H1 (cell line): Measurements from ENCODE around the gene SDC4. TPM values are rescaled to one million over a fixed set of nuclear protein-coding genes. Genes with fewer than 3 reads are reported as not detected.

Experiments used
- CTCF ChIA-PET: fragments of 300-600 bp; sonication (Branson Sonifier 250); formaldehyde crosslinking; loops from one replicate; lab custom pipeline; 2021; ENCODE audit not compliant: partially characterized antibody; lab: Charles Lee
- POLR2A ChIA-PET: fragments of 300-600 bp; sonication (Branson Sonifier 250); formaldehyde crosslinking; loops from one replicate; lab custom pipeline; 2021; ENCODE audit warnings: inconsistent platforms; ENCODE audit not compliant: partially characterized antibody; lab: Charles Lee
- DNase-seq, 2 experiments: peaks; one replicate each; pipeline versions ENCODE4 v3.0.0 to v3.0.0-alpha.2; 2010 to 2022; ENCODE audit warnings: low spot score in 2 of 2, low read depth in 1 of 2, mixed read lengths in 1 of 2
- FAIRE-seq: peaks from 2 replicates; lab custom pipeline; 2011; peaks lifted over from hg19 to GRCh38; lab: Jason Lieb, UNC
- H2AFZ ChIP-seq: 2 replicates; pipeline ENCODE4 v1.8.1; 2012; ENCODE audit warnings: low read length, inconsistent platforms
- H2AK5ac ChIP-seq: 2 replicates; pipeline ENCODE4 v1.6.1; 2013; ENCODE audit warnings: low read depth, low read length
- H2BK120ac ChIP-seq: replicated peaks from 2 replicates; pipeline ENCODE3; 2013; ENCODE audit warnings: low read depth, low read length, inconsistent platforms
- H2BK12ac ChIP-seq: 2 replicates; pipeline ENCODE4 v1.6.1; 2013; ENCODE audit warnings: low read depth, low read length
- H2BK15ac ChIP-seq: 2 replicates; pipeline ENCODE4 v1.6.1; 2013; ENCODE audit warnings: low read length
- H2BK20ac ChIP-seq: 2 replicates; pipeline ENCODE4 v1.6.1; 2013; ENCODE audit warnings: low read length
- H2BK5ac ChIP-seq: 2 replicates; pipeline ENCODE4 v1.6.1; 2013; ENCODE audit warnings: low read depth, low read length
- H3K14ac ChIP-seq: 2 replicates; pipeline ENCODE4 v1.6.1; 2013; ENCODE audit warnings: inconsistent platforms; ENCODE audit not compliant: insufficient read length
- H3K18ac ChIP-seq: 2 replicates; pipeline ENCODE4 v1.6.1; 2013; ENCODE audit warnings: low read length; ENCODE audit errors: extremely low read depth
- H3K23ac ChIP-seq: 2 replicates; pipeline ENCODE4 v1.6.1; 2013; ENCODE audit warnings: inconsistent platforms; ENCODE audit not compliant: insufficient read length
- H3K23me2 ChIP-seq: 2 replicates; pipeline ENCODE4 v1.6.1; 2013; ENCODE audit warnings: low read depth, low read length
- H3K27ac ChIP-seq: 2 replicates; pipeline ENCODE4 v1.6.1; 2011; ENCODE audit warnings: low read depth, low read length, inconsistent platforms
- H3K27me3 ChIP-seq, 4 experiments: replicated peaks in 1 of 4; 1 replicate in 1 of 4; 2 replicates in 3 of 4; pipeline versions ENCODE4 v1.6.1 to v1.8.1; 2011 to 2013; ENCODE audit warnings: low read length in 3 of 4, mild to moderate bottlenecking in 3 of 4, inconsistent platforms in 2 of 4, mixed read lengths in 2 of 4, moderate library complexity in 1 of 4; ENCODE audit not compliant: control insufficient read depth in 3 of 4, insufficient read depth in 3 of 4; ENCODE audit errors: extremely low read depth in 1 of 4
- H3K36me3 ChIP-seq, 4 experiments: 2 replicates each; pipeline versions ENCODE4 v1.6.1 to v1.8.1; 2011 to 2013; ENCODE audit warnings: mild to moderate bottlenecking in 4 of 4, low read length in 3 of 4, moderate library complexity in 2 of 4, control low read depth in 1 of 4, inconsistent platforms in 1 of 4; ENCODE audit not compliant: insufficient read depth in 4 of 4, control insufficient read depth in 2 of 4
- H3K4ac ChIP-seq: replicated peaks from 2 replicates; pipeline ENCODE3; 2013; ENCODE audit warnings: low read length, low read depth, mixed read lengths, inconsistent platforms; ENCODE audit not compliant: insufficient read length
- H3K4me1 ChIP-seq, 4 experiments: replicated peaks in 1 of 4; 1 replicate in 1 of 4; 2 replicates in 3 of 4; pipeline versions ENCODE4 v1.6.1 to v1.8.1; 2011 to 2013; ENCODE audit warnings: low read length in 3 of 4, inconsistent platforms in 2 of 4, mixed read lengths in 1 of 4; ENCODE audit not compliant: insufficient read depth in 4 of 4, control insufficient read depth in 3 of 4
- H3K4me2 ChIP-seq, 2 experiments: 2 replicates each; pipeline versions ENCODE4 v1.6.1 to v1.8.1; 2011 to 2013; ENCODE audit warnings: low read depth in 2 of 2, low read length in 2 of 2, control low read depth in 1 of 2, inconsistent platforms in 1 of 2, mild to moderate bottlenecking in 1 of 2; ENCODE audit not compliant: insufficient read depth in 1 of 2
- H3K4me3 ChIP-seq, 4 experiments: fragments of 200-600, 300-600 bp in 1 of 4; sonication (generic), shearing (Covaris generic), sonication (Bioruptor Twin) in 1 of 4; 2 replicates each; pipeline versions ENCODE4 v1.5.1 to v1.8.1; 2011 to 2016; ENCODE audit warnings: low read length in 4 of 4, low read depth in 3 of 4, control low read depth in 2 of 4, inconsistent platforms in 2 of 4, mild to moderate bottlenecking in 2 of 4, mixed read lengths in 1 of 4, moderate library complexity in 1 of 4; ENCODE audit not compliant: insufficient read depth in 2 of 4; ENCODE audit errors: extremely low read depth in 1 of 4
- H3K56ac ChIP-seq: replicated peaks from 2 replicates; pipeline ENCODE3; 2013; ENCODE audit warnings: low read depth, mild to moderate bottlenecking, mixed read lengths, low read length, inconsistent platforms; ENCODE audit not compliant: insufficient read length
- H3K79me1 ChIP-seq: 2 replicates; pipeline ENCODE4 v1.6.1; 2013; ENCODE audit warnings: low read depth, low read length, control low read depth
- H3K79me2 ChIP-seq, 2 experiments: 2 replicates each; pipeline versions ENCODE4 v1.6.1 to v1.8.1; 2012 to 2013; ENCODE audit warnings: low read length in 2 of 2, mild to moderate bottlenecking in 2 of 2, inconsistent platforms in 1 of 2; ENCODE audit not compliant: insufficient read depth in 2 of 2, control insufficient read depth in 1 of 2
- H3K9ac ChIP-seq, 4 experiments: replicated peaks in 1 of 4; 1 replicate in 1 of 4; 2 replicates in 3 of 4; pipeline versions ENCODE4 v1.6.1 to v1.8.1; 2011 to 2013; ENCODE audit warnings: low read depth in 3 of 4, low read length in 3 of 4, control low read depth in 2 of 4, mild to moderate bottlenecking in 2 of 4, moderate library complexity in 2 of 4, inconsistent platforms in 1 of 4; ENCODE audit errors: extremely low read depth in 1 of 4
- H3K9me3 ChIP-seq, 2 experiments: 2 replicates each; pipeline versions ENCODE4 v1.6.1 to v1.8.1; 2012 to 2013; ENCODE audit warnings: mild to moderate bottlenecking in 2 of 2, moderate library complexity in 2 of 2, control low read depth in 1 of 2, inconsistent platforms in 1 of 2, low read depth in 1 of 2, low read length in 1 of 2, mixed read lengths in 1 of 2; ENCODE audit not compliant: insufficient read depth in 2 of 2
- H4K20me1 ChIP-seq, 2 experiments: replicated peaks in 1 of 2; 2 replicates each; pipeline versions ENCODE3 to v1.8.1; 2011 to 2013; ENCODE audit warnings: inconsistent platforms in 2 of 2, low read length in 2 of 2, mild to moderate bottlenecking in 1 of 2; ENCODE audit not compliant: insufficient read depth in 2 of 2, control insufficient read depth in 1 of 2
- H4K5ac ChIP-seq: 2 replicates; pipeline ENCODE4 v1.6.1; 2013; ENCODE audit warnings: low read length, low read depth, mixed read lengths, inconsistent platforms; ENCODE audit not compliant: insufficient read length
- H4K8ac ChIP-seq: 2 replicates; pipeline ENCODE4 v1.8.0; 2013; ENCODE audit warnings: mild to moderate bottlenecking, moderate library complexity, low read length, inconsistent platforms; ENCODE audit not compliant: insufficient read depth; ENCODE audit errors: extremely low read depth
- H4K91ac ChIP-seq: replicated peaks from 2 replicates; pipeline ENCODE3; 2013; ENCODE audit warnings: low read length, mixed read lengths, inconsistent platforms; ENCODE audit not compliant: insufficient read length
- BACH1 ChIP-seq: IDR thresholded peaks from 2 replicates; pipeline ENCODE4 v1.6.1; 2012; ENCODE audit warnings: low read length, improper control_type of control experiment
- CHD1 ChIP-seq: IDR thresholded peaks from 2 replicates; pipeline ENCODE4 v1.6.1; 2012; ENCODE audit warnings: low read depth, low read length, improper control_type of control experiment
- GABPA ChIP-seq: IDR thresholded peaks from 2 replicates; pipeline ENCODE4 v1.6.1; 2011; ENCODE audit warnings: mild to moderate bottlenecking, low read length, moderate library complexity, borderline replicate concordance; ENCODE audit not compliant: insufficient read depth
- GTF2F1 ChIP-seq: IDR thresholded peaks from 2 replicates; pipeline ENCODE4 v1.6.1; 2012; ENCODE audit warnings: low read depth, low read length, improper control_type of control experiment, borderline replicate concordance
- JUN ChIP-seq: IDR thresholded peaks from 2 replicates; pipeline ENCODE4 v1.6.1; 2011; ENCODE audit warnings: low read depth, mild to moderate bottlenecking, improper control_type of control experiment, low read length
- KDM1A ChIP-seq: fragments of 200-600, 300-600 bp; sonication (generic); IDR thresholded peaks from 2 replicates; pipeline ENCODE4 v1.7.1; 2016; ENCODE audit warnings: mild to moderate bottlenecking, low read length, borderline replicate concordance
- MAFK ChIP-seq: IDR thresholded peaks from 2 replicates; pipeline ENCODE4 v1.6.1; 2012; ENCODE audit warnings: low read depth, mild to moderate bottlenecking, improper control_type of control experiment, low read length
- RFX5 ChIP-seq: IDR thresholded peaks from 2 replicates; pipeline ENCODE4 v1.6.1; 2011; ENCODE audit warnings: low read depth, low read length, improper control_type of control experiment, borderline replicate concordance
- RXRA ChIP-seq: IDR thresholded peaks from 2 replicates; pipeline ENCODE4 v1.6.1; 2011; ENCODE audit warnings: low read depth, mild to moderate bottlenecking, low read length, moderate library complexity; ENCODE audit not compliant: insufficient read depth
- SIX5 ChIP-seq: IDR thresholded peaks from 2 replicates; pipeline ENCODE4 v1.6.1; 2011; ENCODE audit warnings: mild to moderate bottlenecking, low read depth, low read length
- SRF ChIP-seq: IDR thresholded peaks from 2 replicates; pipeline ENCODE4 v1.6.1; 2011; ENCODE audit warnings: mild to moderate bottlenecking, low read depth, low read length, moderate library complexity
- ZNF274 ChIP-seq: IDR thresholded peaks from 2 replicates; pipeline ENCODE4 v1.7.0; 2012; ENCODE audit warnings: low read length, borderline replicate concordance; ENCODE audit errors: extremely low read depth
- WGBS, 2 experiments: shearing (Covaris generic) in 1 of 2; methylation state at CpG; one replicate each; pipeline versions ENCODE4 v1.1.6 to v1.1.7; 2013 to 2015; ENCODE audit warnings: low lambda C conversion rate in 2 of 2, mixed read lengths in 2 of 2, inconsistent platforms in 1 of 2, low coverage in 1 of 2, missing lambda C conversion rate in 1 of 2; ENCODE audit not compliant: insufficient replicate concordance in 2 of 2, insufficient coverage in 1 of 2, insufficient read length in 1 of 2; ENCODE audit errors: extremely low coverage in 1 of 2, missing lambda C conversion rate in 1 of 2; 5-methylcytosine and 5-hydroxymethylcytosine counted together
- polyA plus RNA-seq, 7 experiments: library from polyadenylated mRNA; depleted of rRNA in 3 of 7; stranded (reverse) in 5 of 7; unstranded in 2 of 7; fragments of >200 nt in 5 of 7; fragments of 200-250 nt in 2 of 7; gene quantifications; 1 replicate in 5 of 7; 2 replicates in 1 of 7; 4 replicates in 1 of 7; pipeline versions ENCODE4 v1.2.1 to v1.2.3, GENCODE V29; 2011 to 2013; ENCODE audit warnings: missing spikeins in 2 of 7, mixed read lengths in 2 of 7
- total RNA-seq: library from RNA; stranded (reverse); fragmentation: NEBNext Ultra II Directional; extraction: Animal tissue kit (Norgen Biotek cat#: 25700); gene quantifications from 2 replicates; pipeline ENCODE4 v1.2.1, GENCODE V29; 2021
- TF ChIP-seq, protein P1 (sequence below): IDR thresholded peaks from 2 replicates; pipeline ENCODE4 v1.6.1; 2011; ENCODE audit warnings: low read depth, mild to moderate bottlenecking, low read length; ENCODE audit not compliant: insufficient read depth

Gene SDC4
- total and polyA plus RNA-seq, 2 of the 8 experiments (the other 6 are each of a cell fraction or from before 2014, with no cell fraction given): 34.6 to 60.2 TPM

DNA sequence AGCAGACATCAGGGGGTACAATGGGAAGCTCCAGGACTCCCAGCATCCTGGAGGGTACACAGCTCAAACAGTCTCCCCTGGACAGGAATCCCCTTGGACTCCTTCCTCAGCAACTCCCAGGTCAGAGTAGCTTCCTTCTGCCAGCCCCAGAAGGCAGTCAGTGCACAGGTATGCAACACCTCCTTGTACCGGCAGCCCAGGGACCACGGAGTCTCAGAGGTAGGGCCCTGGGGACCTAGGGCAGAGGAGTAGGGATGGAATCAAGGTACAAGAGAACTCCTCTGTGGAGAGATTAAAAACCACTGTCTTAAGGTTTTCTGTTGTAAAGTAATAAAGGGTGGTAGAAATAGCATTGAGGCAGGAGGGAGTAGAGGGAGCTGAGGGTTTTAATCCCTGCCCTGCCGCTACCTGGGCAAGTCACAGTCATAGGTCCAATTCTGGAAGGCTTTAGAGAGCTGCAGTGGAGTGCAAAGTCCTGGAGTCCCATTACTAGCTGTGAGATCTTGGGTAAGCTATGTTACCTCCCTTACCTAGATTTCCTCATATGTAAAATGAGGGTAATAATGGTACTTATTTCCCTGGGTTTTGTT lies 22.4 kb upstream of the SDC4 start:
- Histone ChIP-seq H4K91ac (no peak overlapping the region), H4K5ac (no peak overlapping the region), H2BK20ac (no peak overlapping the region), H3K4me2 (no peak overlapping the region), H3K36me3 (peaks cover 3 to 9% (median 6%) of the 10 kb centered on the region in 4 experiments; a peak in 6 of 8 replicates), H3K79me1 (no peaks in the 10 kb centered on the region; the same call in 1 of the 2 replicates), H2BK15ac (no peak overlapping the region), H3K14ac (no peak overlapping the region), H2BK120ac (no peak overlapping the region), H3K4me3 (no peak overlapping the region), H2AK5ac (no peak overlapping the region), H3K9ac (no peak overlapping the region), H4K8ac (no peak overlapping the region; the same call in 1 of the 2 replicates), H2AFZ (no peak overlapping the region), H3K56ac (no peak overlapping the region), H3K4me1 (peaks cover 0 to 14% (median 9%) of the 10 kb centered on the region in 4 experiments; a peak in 6 of 7 replicates), H3K27me3 (peaks cover 0 to 12% (median 9%) of the 10 kb centered on the region in 4 experiments; a peak in 3 of 7 replicates), H3K79me2 (no peaks in the 10 kb centered on the region; a peak in 1 of 4 replicates), H3K18ac (no peak overlapping the region), H2BK5ac (no peak overlapping the region), H4K20me1 (peaks cover 0 to 6% of the 10 kb centered on the region in 2 experiments), H3K23ac (no peak overlapping the region), H2BK12ac (no peak overlapping the region), H3K23me2 (peaks cover 4% of the 10 kb centered on the region), H3K27ac (no peak overlapping the region), H3K4ac (no peak overlapping the region), H3K9me3 (no peaks in the 10 kb centered on the region)
- ChIA-PET CTCF (interaction anchor here (0.9 to 11.9 kb wide), 12 partner anchors 9 to 137 kb away, joined by 3 to 186 read pairs (median 22); partner anchors contain the start of genes DBNDD2 and SYS1), POLR2A (interaction anchor here (0.7 to 1.7 kb wide), 4 partner anchors 17 to 116 kb away, joined by 3 to 4 read pairs (median 4); no protein-coding TSS in a partner anchor)
- 88% methylated on average over 3 of the region's 3 CpGs; no CpG with 5 or more reads in 1 of the 2 experiments for whole genome bisulfite sequencing, 2 experiments
- TF ChIP-seq KDM1A (no peak), CHD1 (no peak), SRF (no peak), JUN (no peak), ZNF274 (no peak), GABPA (no peak), GTF2F1 (no peak), SIX5 (no peak), BACH1 (no peak), RFX5 (no peak), MAFK (no peak), RXRA (no peak)
- TF ChIP-seq, protein P1, sequence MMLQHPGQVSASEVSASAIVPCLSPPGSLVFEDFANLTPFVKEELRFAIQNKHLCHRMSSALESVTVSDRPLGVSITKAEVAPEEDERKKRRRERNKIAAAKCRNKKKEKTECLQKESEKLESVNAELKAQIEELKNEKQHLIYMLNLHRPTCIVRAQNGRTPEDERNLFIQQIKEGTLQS: no peak
- FAIRE-seq: no peak
- no peak for DNase-seq
